Neural cell (in vitro differentiated cells): ENCODE measurements around the gene SLC2A6. TPM values are rescaled to one million over a fixed set of nuclear protein-coding genes. Genes with fewer than 3 reads are reported as not detected.

Experiments
- H2AFZ ChIP-seq: fragments of 200-600, 300-800 bp; sonication (generic), shearing (Covaris generic); 2 replicates; pipeline ENCODE4 v1.6.0; 2014; ENCODE audit warnings: low read depth, mild to moderate bottlenecking, antibody characterized with exemption, low read length, moderate library complexity
- H3F3A ChIP-seq: fragments of 200-600 bp; shearing (Covaris generic); 2 replicates; pipeline ENCODE4 v1.6.1; 2016; ENCODE audit warnings: mild to moderate bottlenecking, moderate library complexity, mixed read lengths, antibody characterized with exemption, low read length; ENCODE audit not compliant: insufficient read depth, poor library complexity, severe bottlenecking
- H3K27ac ChIP-seq: fragments of 200-600, 300-800 bp; sonication (generic), shearing (Covaris generic); 2 replicates; pipeline ENCODE4 v1.5.1; 2014; ENCODE audit warnings: mild to moderate bottlenecking, low read length, moderate library complexity
- H3K27me3 ChIP-seq: fragments of 300-800, 200-600 bp; sonication (generic), shearing (Covaris generic); 2 replicates; pipeline ENCODE4 v1.6.0; 2014; ENCODE audit warnings: mild to moderate bottlenecking, low read depth, low read length, moderate library complexity; ENCODE audit not compliant: insufficient read depth
- H3K36me3 ChIP-seq: fragments of 300-800, 200-600 bp; sonication (generic), shearing (Covaris generic); 2 replicates; pipeline ENCODE4 v1.5.1; 2014; ENCODE audit warnings: mild to moderate bottlenecking, antibody characterized with exemption, low read length, moderate library complexity; ENCODE audit not compliant: insufficient read depth
- H3K4me2 ChIP-seq: fragments of 300-800, 200-600 bp; sonication (generic), shearing (Covaris generic); 2 replicates; pipeline ENCODE4 v1.6.0; 2014; ENCODE audit warnings: mild to moderate bottlenecking, low read length
- H3K4me3 ChIP-seq: fragments of 300-800, 200-600 bp; sonication (generic), shearing (Covaris generic); 2 replicates; pipeline ENCODE4 v1.5.1; 2014; ENCODE audit warnings: mild to moderate bottlenecking, low read length, moderate library complexity
- H3K79me2 ChIP-seq: fragments of 200-600 bp; shearing (Covaris generic); replicated peaks from 2 replicates; pipeline ENCODE4 v1.6.0; 2014; ENCODE audit warnings: mild to moderate bottlenecking, low read length, moderate library complexity; ENCODE audit not compliant: insufficient read depth
- H3K9ac ChIP-seq: fragments of 300-800, 200-600 bp; sonication (generic), shearing (Covaris generic); 2 replicates; pipeline ENCODE4 v1.6.1; 2016; ENCODE audit warnings: mild to moderate bottlenecking, low read length, mixed read lengths
- H3K9me2 ChIP-seq: fragments of 200-600 bp; shearing (Covaris generic); 2 replicates; pipeline ENCODE4 v1.6.1; 2016; ENCODE audit warnings: mild to moderate bottlenecking, low read length, mixed read lengths; ENCODE audit not compliant: insufficient read depth
- H3K9me3 ChIP-seq: fragments of 200-600, 300-800 bp; sonication (generic), shearing (Covaris generic); 2 replicates; pipeline ENCODE4 v1.6.1; 2016; ENCODE audit warnings: mild to moderate bottlenecking, mixed run types, low read length, moderate library complexity, mixed read lengths
- H4K20me1 ChIP-seq: fragments of 200-600 bp; shearing (Covaris generic); 2 replicates; pipeline ENCODE4 v1.6.1; 2016; ENCODE audit warnings: mild to moderate bottlenecking, mixed run types; ENCODE audit not compliant: insufficient read depth
- CTCF ChIP-seq: fragments of 450-650 bp; IDR thresholded peaks from 2 replicates; pipeline ENCODE4 v1.5.1; 2014; ENCODE audit warnings: antibody characterized with exemption, mild to moderate bottlenecking, moderate library complexity; ENCODE audit not compliant: poor library complexity, severe bottlenecking
- EP300 ChIP-seq: fragments of 450-650 bp; conservative IDR thresholded peaks from 2 replicates; pipeline ENCODE4 v1.6.1; 2014; ENCODE audit warnings: antibody characterized with exemption, mild to moderate bottlenecking, moderate library complexity; ENCODE audit not compliant: poor library complexity, severe bottlenecking
- EZH2 ChIP-seq: fragments of 200-600, 300-800 bp; shearing (Covaris generic), sonication (generic); IDR thresholded peaks from 2 replicates; pipeline ENCODE4 v1.6.1; 2014; ENCODE audit warnings: antibody characterized with exemption, low read length, borderline replicate concordance, mild to moderate bottlenecking; ENCODE audit not compliant: insufficient read depth, poor library complexity, severe bottlenecking
- MXI1 ChIP-seq: fragments of 450-650 bp; conservative IDR thresholded peaks from 2 replicates; pipeline ENCODE4 v1.6.1; 2014; ENCODE audit warnings: antibody characterized with exemption, mild to moderate bottlenecking; ENCODE audit not compliant: poor library complexity, severe bottlenecking
- POLR2AphosphoS5 ChIP-seq: IDR thresholded peaks from 2 replicates; pipeline ENCODE4 v1.6.1; 2012
- RAD21 ChIP-seq: fragments of 450-650 bp; conservative IDR thresholded peaks from 2 replicates; pipeline ENCODE4 v1.6.1; 2014; ENCODE audit warnings: antibody characterized with exemption, mild to moderate bottlenecking, moderate library complexity
- SMC3 ChIP-seq: fragments of 450-650 bp; conservative IDR thresholded peaks from 2 replicates; pipeline ENCODE4 v1.6.1; 2014; ENCODE audit warnings: antibody characterized with exemption, mild to moderate bottlenecking, moderate library complexity; ENCODE audit not compliant: poor library complexity
- TAF1 ChIP-seq: IDR thresholded peaks from 2 replicates; pipeline ENCODE4 v1.6.1; 2012; ENCODE audit warnings: low read depth
- polyA plus RNA-seq: library from polyadenylated mRNA; depleted of rRNA; stranded (reverse); fragments of >200 nt; gene quantifications from 2 replicates; pipeline ENCODE4 v1.2.3, GENCODE V29; 2014
- TF ChIP-seq, protein P1 (sequence below): IDR thresholded peaks from 2 replicates; pipeline ENCODE4 v1.6.1; 2012; ENCODE audit warnings: borderline replicate concordance

SLC2A6 gene
- polyA plus RNA-seq, 1 donor from 2014 or later = 11.5 TPM

GRCh38 chr9:133460405-133461175, 18.3 kb downstream of the SLC2A6 start:
- peak overlapping the region; percentile 85 for H3K4me3 ChIP-seq
- peaks cover 5% of the 10 kb centered on the region for H3K36me3 ChIP-seq
- no peaks in the 10 kb centered on the region for H3K9me2 ChIP-seq
- peak overlapping the region; percentile 97 for H3K9ac ChIP-seq
- no peak for TF ChIP-seq MXI1
- no peak for TF ChIP-seq EZH2
- H3K9me3 ChIP-seq = no peaks in the 10 kb centered on the region
- peak overlapping the region; percentile 66 for H3K4me2 ChIP-seq
- peaks cover 29% of the 10 kb centered on the region for H3K79me2 ChIP-seq
- no peaks in the 10 kb centered on the region for H3K27me3 ChIP-seq
- H3K27ac ChIP-seq = peak overlapping the region; percentile 96
- no peak overlapping the region for H2AFZ ChIP-seq
- no peaks in the 10 kb centered on the region for H4K20me1 ChIP-seq
- H3F3A ChIP-seq = no peaks in the 10 kb centered on the region

- peak within 1 kb of the TSS; percentile 72 for H2AFZ ChIP-seq
- H3K9ac ChIP-seq = peak within 1 kb of the TSS; percentile 97
- peak; percentile 96 for TF ChIP-seq POLR2AphosphoS5
- TF ChIP-seq, protein P1, sequence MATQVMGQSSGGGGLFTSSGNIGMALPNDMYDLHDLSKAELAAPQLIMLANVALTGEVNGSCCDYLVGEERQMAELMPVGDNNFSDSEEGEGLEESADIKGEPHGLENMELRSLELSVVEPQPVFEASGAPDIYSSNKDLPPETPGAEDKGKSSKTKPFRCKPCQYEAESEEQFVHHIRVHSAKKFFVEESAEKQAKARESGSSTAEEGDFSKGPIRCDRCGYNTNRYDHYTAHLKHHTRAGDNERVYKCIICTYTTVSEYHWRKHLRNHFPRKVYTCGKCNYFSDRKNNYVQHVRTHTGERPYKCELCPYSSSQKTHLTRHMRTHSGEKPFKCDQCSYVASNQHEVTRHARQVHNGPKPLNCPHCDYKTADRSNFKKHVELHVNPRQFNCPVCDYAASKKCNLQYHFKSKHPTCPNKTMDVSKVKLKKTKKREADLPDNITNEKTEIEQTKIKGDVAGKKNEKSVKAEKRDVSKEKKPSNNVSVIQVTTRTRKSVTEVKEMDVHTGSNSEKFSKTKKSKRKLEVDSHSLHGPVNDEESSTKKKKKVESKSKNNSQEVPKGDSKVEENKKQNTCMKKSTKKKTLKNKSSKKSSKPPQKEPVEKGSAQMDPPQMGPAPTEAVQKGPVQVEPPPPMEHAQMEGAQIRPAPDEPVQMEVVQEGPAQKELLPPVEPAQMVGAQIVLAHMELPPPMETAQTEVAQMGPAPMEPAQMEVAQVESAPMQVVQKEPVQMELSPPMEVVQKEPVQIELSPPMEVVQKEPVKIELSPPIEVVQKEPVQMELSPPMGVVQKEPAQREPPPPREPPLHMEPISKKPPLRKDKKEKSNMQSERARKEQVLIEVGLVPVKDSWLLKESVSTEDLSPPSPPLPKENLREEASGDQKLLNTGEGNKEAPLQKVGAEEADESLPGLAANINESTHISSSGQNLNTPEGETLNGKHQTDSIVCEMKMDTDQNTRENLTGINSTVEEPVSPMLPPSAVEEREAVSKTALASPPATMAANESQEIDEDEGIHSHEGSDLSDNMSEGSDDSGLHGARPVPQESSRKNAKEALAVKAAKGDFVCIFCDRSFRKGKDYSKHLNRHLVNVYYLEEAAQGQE = peak; percentile 62
- peak; percentile 28 for TF ChIP-seq RAD21
- TF ChIP-seq EZH2 = no peak
- no peak for TF ChIP-seq SMC3
- peak; percentile 32 for TF ChIP-seq TAF1
- TF ChIP-seq EP300 = peak; percentile 68
- TF ChIP-seq MXI1 = peak; percentile 79
- TF ChIP-seq CTCF = peak; percentile 21
- H3K79me2 ChIP-seq = peaks cover 29% of the 10 kb centered on the region
- no peaks in the 10 kb centered on the region for H4K20me1 ChIP-seq
- peak within 1 kb of the TSS; percentile 66 for H3K4me2 ChIP-seq
- H3K27ac ChIP-seq = peak within 1 kb of the TSS; percentile 96
- H3K9me3 ChIP-seq = no peaks in the 10 kb centered on the region
- no peaks in the 10 kb centered on the region for H3K27me3 ChIP-seq
- H3K9me2 ChIP-seq = no peaks in the 10 kb centered on the region
- no peaks in the 10 kb centered on the region for H3K36me3 ChIP-seq
- no peaks in the 10 kb centered on the region for H3F3A ChIP-seq
- peak within 1 kb of the TSS; percentile 85 for H3K4me3 ChIP-seq
Observed at GRCh38 chr9:133459476-133460404, 19.2 kb downstream of the SLC2A6 start, which contains the start of gene CACFD1. TSS of gene CACFD1 (plus strand) at chr9:133459978. CDS start at chr9:133460067, 89 bp downstream.
